Mesenchymal stem cell (in vitro differentiated cells and primary cell): ENCODE measurements around the gene MALSU1.

ENCODE experiments used
- DNase-seq: peaks from one replicate; pipeline ENCODE4 v3.0.0-alpha.2; 2013
- H2AFZ ChIP-seq: one replicate; pipeline ENCODE4 v1.6.1; 2013; ENCODE audit warnings: low read depth, mild to moderate bottlenecking, control low read depth, inconsistent platforms, low read length, moderate library complexity
- H2AK5ac ChIP-seq: 2 replicates; pipeline ENCODE4 v1.6.1; 2013; ENCODE audit warnings: low read length, moderate library complexity, mild to moderate bottlenecking, inconsistent platforms; ENCODE audit not compliant: severe bottlenecking
- H2BK120ac ChIP-seq: one replicate; pipeline ENCODE4 v1.6.1; 2013; ENCODE audit warnings: low read depth, mild to moderate bottlenecking, inconsistent platforms, low read length, moderate library complexity
- H2BK12ac ChIP-seq, 2 experiments: one replicate each; pipeline ENCODE4 v1.6.1; 2013; ENCODE audit warnings: inconsistent platforms in 2 of 2, low read length in 2 of 2, mild to moderate bottlenecking in 2 of 2, moderate library complexity in 2 of 2, control low read depth in 1 of 2
- H2BK15ac ChIP-seq: one replicate; pipeline ENCODE4 v1.6.1; 2013; ENCODE audit warnings: mild to moderate bottlenecking, low read depth, inconsistent platforms; ENCODE audit not compliant: poor library complexity, severe bottlenecking
- H2BK5ac ChIP-seq: 2 replicates; pipeline ENCODE4 v1.6.1; 2013; ENCODE audit warnings: low read depth, mild to moderate bottlenecking, low read length, control low read depth, inconsistent platforms; ENCODE audit not compliant: poor library complexity, severe bottlenecking
- H3K14ac ChIP-seq, 2 experiments: one replicate each; pipeline ENCODE4 v1.6.1; 2013; ENCODE audit warnings: inconsistent platforms in 2 of 2, low read length in 2 of 2, control low read depth in 1 of 2, mild to moderate bottlenecking in 1 of 2, moderate library complexity in 1 of 2
- H3K18ac ChIP-seq, 2 experiments: one replicate each; pipeline ENCODE4 v1.6.1; 2013; ENCODE audit warnings: inconsistent platforms in 2 of 2, low read length in 2 of 2, control low read depth in 1 of 2, low read depth in 1 of 2, mild to moderate bottlenecking in 1 of 2
- H3K23ac ChIP-seq, 2 experiments: one replicate each; pipeline ENCODE4 v1.6.1; 2013; ENCODE audit warnings: inconsistent platforms in 2 of 2, low read length in 2 of 2, mild to moderate bottlenecking in 2 of 2, moderate library complexity in 2 of 2, control low read depth in 1 of 2
- H3K27ac ChIP-seq: 2 replicates; pipeline ENCODE4 v1.5.1; 2013; ENCODE audit warnings: mild to moderate bottlenecking, moderate library complexity, low read length, control low read depth, inconsistent platforms; ENCODE audit not compliant: poor library complexity, severe bottlenecking
- H3K27me3 ChIP-seq, 2 experiments: 2 replicates each; pipeline versions ENCODE4 v1.6.1 to v1.7.0; 2013; ENCODE audit warnings: low read length in 2 of 2, mild to moderate bottlenecking in 2 of 2, moderate library complexity in 2 of 2, control low read depth in 1 of 2, inconsistent platforms in 1 of 2; ENCODE audit not compliant: control insufficient read depth in 1 of 2, insufficient read depth in 1 of 2
- H3K36me3 ChIP-seq, 2 experiments: 2 replicates each; pipeline versions ENCODE4 v1.6.1 to v1.7.0; 2013; ENCODE audit warnings: low read length in 2 of 2, control low read depth in 1 of 2, inconsistent platforms in 1 of 2, low read depth in 1 of 2, mild to moderate bottlenecking in 1 of 2; ENCODE audit not compliant: insufficient read depth in 2 of 2, control insufficient read depth in 1 of 2
- H3K4ac ChIP-seq, 2 experiments: one replicate each; pipeline ENCODE4 v1.6.1; 2013; ENCODE audit warnings: inconsistent platforms in 2 of 2, low read length in 2 of 2, mild to moderate bottlenecking in 2 of 2, moderate library complexity in 2 of 2, control low read depth in 1 of 2, low read depth in 1 of 2
- H3K4me1 ChIP-seq: 2 replicates; pipeline ENCODE4 v1.6.1; 2013; ENCODE audit warnings: low read depth, low read length, control low read depth; ENCODE audit not compliant: control insufficient read depth, insufficient read depth
- H3K4me2 ChIP-seq: 2 replicates; pipeline ENCODE4 v1.6.1; 2013; ENCODE audit warnings: low read length, mild to moderate bottlenecking, inconsistent platforms; ENCODE audit not compliant: poor library complexity, severe bottlenecking
- H3K4me3 ChIP-seq, 2 experiments: 2 replicates each; pipeline versions ENCODE4 v1.5.1 to v1.7.0; 2013; ENCODE audit warnings: low read length in 2 of 2, mild to moderate bottlenecking in 2 of 2, control low read depth in 1 of 2, low read depth in 1 of 2; ENCODE audit not compliant: insufficient read depth in 1 of 2
- H3K79me1 ChIP-seq: replicated peaks from 2 replicates; pipeline ENCODE4 v1.6.1; 2013; ENCODE audit warnings: mild to moderate bottlenecking, control low read depth, low read length, inconsistent platforms; ENCODE audit not compliant: poor library complexity, severe bottlenecking
- H3K9ac ChIP-seq: 2 replicates; pipeline ENCODE4 v1.7.0; 2013; ENCODE audit warnings: mild to moderate bottlenecking, low read length, moderate library complexity
- H3K9me3 ChIP-seq: 2 replicates; pipeline ENCODE4 v1.7.0; 2013; ENCODE audit warnings: mild to moderate bottlenecking, low read length; ENCODE audit not compliant: control insufficient read depth
- H4K8ac ChIP-seq: one replicate; pipeline ENCODE4 v1.6.1; 2013; ENCODE audit warnings: inconsistent platforms, mild to moderate bottlenecking, low read length, moderate library complexity
- H4K91ac ChIP-seq: one replicate; pipeline ENCODE4 v1.6.1; 2013; ENCODE audit warnings: mild to moderate bottlenecking, low read length, inconsistent platforms
- WGBS: methylation state at CpG from one replicate; pipeline ENCODE4 v1.1.7; 2013; ENCODE audit warnings: mixed read lengths; 5-methylcytosine and 5-hydroxymethylcytosine counted together

The MALSU1 gene

GRCh38 chr7:23298141-23298881 is 828 bp upstream of the MALSU1 start:
- no peak overlapping the region for H2AFZ ChIP-seq
- H3K4me3 ChIP-seq: peak overlapping the region in 1 of 2 experiments; percentile 100
- no peak overlapping the region for H3K4me2 ChIP-seq
- peak overlapping the region in 1 of 2 experiments; percentile 53 for H3K18ac ChIP-seq
- no peak for DNase-seq
- peak overlapping the region; percentile 97 for H3K9ac ChIP-seq
- no peak overlapping the region for H2BK12ac ChIP-seq
- H3K27ac ChIP-seq: peak overlapping the region; percentile 84
- no peak overlapping the region for H2BK15ac ChIP-seq
- H3K36me3 ChIP-seq: peaks cover 3 to 19% of the 10 kb centered on the region in 2 experiments
- H2AK5ac ChIP-seq: peak overlapping the region; percentile 26
- no peak overlapping the region for H2BK5ac ChIP-seq
- no peaks in the 10 kb centered on the region for H3K27me3 ChIP-seq
- H3K23ac ChIP-seq: no peak overlapping the region
- 91% methylated on average over 8 of the region's 11 CpGs for WGBS
- H3K79me1 ChIP-seq: peaks cover 2% of the 10 kb centered on the region
- H4K91ac ChIP-seq: no peak overlapping the region
- H3K4ac ChIP-seq: peak overlapping the region in 1 of 2 experiments; percentile 54
- no peaks in the 10 kb centered on the region for H3K9me3 ChIP-seq
- H3K14ac ChIP-seq: no peak overlapping the region
- peaks cover 3% of the 10 kb centered on the region for H3K4me1 ChIP-seq
- peak overlapping the region; percentile 50 for H2BK120ac ChIP-seq
- H4K8ac ChIP-seq: peak overlapping the region; percentile 92

DNA sequence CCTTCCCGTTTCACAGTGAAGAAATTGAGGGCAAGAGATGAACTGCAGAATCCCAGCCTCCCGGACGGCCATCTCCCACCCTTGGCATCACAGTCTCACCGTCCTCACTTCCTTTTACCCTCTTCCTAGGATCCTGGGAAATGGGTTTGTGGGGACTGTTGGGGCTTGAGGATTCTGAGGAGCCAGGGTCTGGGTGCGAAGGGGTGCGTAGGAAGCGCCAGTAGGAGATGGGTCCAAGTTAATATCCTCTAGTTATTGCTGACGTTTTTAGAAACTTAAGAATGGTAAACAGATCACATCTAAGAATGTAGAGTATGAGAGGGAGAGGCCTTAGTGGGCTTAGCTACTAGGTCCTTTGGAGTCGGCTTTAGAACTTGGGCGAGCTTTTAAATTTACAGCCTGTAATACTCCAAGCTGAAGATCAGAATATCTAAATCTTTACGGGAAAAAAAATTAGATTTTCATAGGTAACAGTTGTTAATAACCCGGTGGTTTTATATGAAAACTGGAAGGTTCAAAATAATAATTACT is 696 bp downstream of the MALSU1 start:
- no peak overlapping the region for H2BK12ac ChIP-seq
- H3K9me3 ChIP-seq: no peaks in the 10 kb centered on the region
- H2BK120ac ChIP-seq: peak overlapping the region; percentile 59
- no peak overlapping the region for H2BK15ac ChIP-seq
- peak overlapping the region; percentile 97 for H3K9ac ChIP-seq
- H2AFZ ChIP-seq: peak overlapping the region; percentile 43
- H3K14ac ChIP-seq: peak overlapping the region in 1 of 2 experiments; percentile 44
- peak; percentile 47 for DNase-seq
- no peak overlapping the region for H3K18ac ChIP-seq
- H3K4ac ChIP-seq: no peak overlapping the region
- H4K8ac ChIP-seq: no peak overlapping the region
- no peak overlapping the region for H2BK5ac ChIP-seq
- no peak overlapping the region for H4K91ac ChIP-seq
- peaks cover 3% of the 10 kb centered on the region for H3K4me1 ChIP-seq
- peak overlapping the region; percentile 94 to 100 for H3K4me3 ChIP-seq
- H3K4me2 ChIP-seq: peak overlapping the region; percentile 67
- H3K23ac ChIP-seq: peak overlapping the region in 1 of 2 experiments; percentile 57
- no peak overlapping the region for H2AK5ac ChIP-seq
- peak overlapping the region; percentile 31 for H3K27ac ChIP-seq
- H3K79me1 ChIP-seq: peaks cover 2% of the 10 kb centered on the region
- peaks cover 3 to 30% of the 10 kb centered on the region in 2 experiments for H3K36me3 ChIP-seq
- WGBS: 11% methylated on average over 8 of the region's 12 CpGs
- H3K27me3 ChIP-seq: no peaks in the 10 kb centered on the region

DNA sequence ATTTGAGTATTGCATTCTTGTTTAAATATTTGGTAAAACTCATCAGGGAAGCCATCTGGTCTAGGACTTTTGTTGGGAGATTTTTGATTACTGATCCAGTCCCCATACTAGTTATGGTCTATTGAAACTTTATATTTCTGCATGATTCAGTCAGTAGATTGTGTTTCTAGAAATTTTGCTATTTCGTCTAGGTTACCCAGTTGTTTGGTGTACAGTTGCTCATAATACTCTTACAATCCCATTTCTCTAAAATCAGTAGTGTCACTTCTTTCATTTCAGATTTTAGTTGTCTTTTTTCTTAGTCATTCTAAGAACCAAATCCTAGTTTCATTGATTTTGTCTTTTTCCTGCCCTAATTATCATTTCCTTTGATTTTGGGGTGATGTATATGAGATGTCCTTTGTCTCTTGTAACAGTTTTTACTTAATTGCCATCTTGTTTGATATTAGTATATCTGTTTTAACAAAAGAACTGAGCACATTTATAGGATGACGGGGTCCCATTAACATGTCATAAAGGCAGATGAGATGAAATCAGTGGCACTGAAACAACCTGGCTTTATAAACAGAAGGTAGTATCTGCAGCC is 7.9 kb downstream of the MALSU1 start:
- Histone ChIP-seq H4K91ac (no peak overlapping the region), H2BK120ac (no peak overlapping the region), H3K79me1 (peaks cover 8% of the 10 kb centered on the region), H3K27me3 (no peaks in the 10 kb centered on the region), H3K23ac (no peak overlapping the region), H3K4me3 (no peak overlapping the region), H2BK5ac (no peak overlapping the region), H2BK12ac (no peak overlapping the region), H3K14ac (no peak overlapping the region), H4K8ac (no peak overlapping the region), H2BK15ac (no peak overlapping the region), H3K9me3 (no peaks in the 10 kb centered on the region), H3K4me1 (no peaks in the 10 kb centered on the region), H2AK5ac (no peak overlapping the region), H3K36me3 (peaks cover 13 to 81% of the 10 kb centered on the region in 2 experiments), H3K4me2 (no peak overlapping the region), H3K4ac (no peak overlapping the region), H3K27ac (no peak overlapping the region), H2AFZ (no peak overlapping the region), H3K9ac (no peak overlapping the region), H3K18ac (no peak overlapping the region)
- 96% methylated on average over 1 of the region's 2 CpGs for WGBS
- DNase-seq: no peak

DNA sequence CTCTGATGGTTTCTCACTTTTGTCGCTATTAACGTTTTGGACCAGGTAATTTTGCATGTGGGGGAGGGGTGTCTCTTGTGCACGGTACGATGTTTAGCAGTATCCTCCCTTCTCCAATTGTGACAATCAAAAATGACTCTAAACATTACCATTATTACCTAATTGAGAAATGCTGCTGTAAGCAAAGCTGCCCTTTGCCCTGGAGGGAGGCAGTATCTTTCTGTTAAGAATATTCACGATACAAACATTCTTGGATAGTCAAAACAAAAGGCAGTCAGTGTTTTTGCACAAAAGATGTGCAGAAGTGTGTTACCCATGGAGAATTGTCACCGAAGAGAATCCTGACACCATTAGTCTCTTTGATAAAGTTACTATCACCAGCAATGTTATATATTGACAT is 9.6 kb downstream of the MALSU1 start:
- H2BK15ac ChIP-seq: no peak overlapping the region
- H3K23ac ChIP-seq: no peak overlapping the region
- H2BK120ac ChIP-seq: no peak overlapping the region
- H3K4me1 ChIP-seq: no peaks in the 10 kb centered on the region
- no peak overlapping the region for H3K9ac ChIP-seq
- H3K4me2 ChIP-seq: no peak overlapping the region
- WGBS: 97% methylated on average over 5 of the region's 6 CpGs
- no peak overlapping the region for H3K18ac ChIP-seq
- peaks cover 12 to 79% of the 10 kb centered on the region in 2 experiments for H3K36me3 ChIP-seq
- no peak overlapping the region for H2BK12ac ChIP-seq
- no peak overlapping the region for H4K91ac ChIP-seq
- H2BK5ac ChIP-seq: no peak overlapping the region
- H2AK5ac ChIP-seq: no peak overlapping the region
- DNase-seq: no peak
- H3K4me3 ChIP-seq: no peak overlapping the region
- H2AFZ ChIP-seq: no peak overlapping the region
- no peak overlapping the region for H4K8ac ChIP-seq
- no peak overlapping the region for H3K27ac ChIP-seq
- no peaks in the 10 kb centered on the region for H3K27me3 ChIP-seq
- no peak overlapping the region for H3K4ac ChIP-seq
- no peaks in the 10 kb centered on the region for H3K9me3 ChIP-seq
- no peak overlapping the region for H3K14ac ChIP-seq
- peaks cover 11% of the 10 kb centered on the region for H3K79me1 ChIP-seq
